ENCODE measurements around the gene RTF1. TPM values are rescaled to one million over a fixed set of nuclear protein-coding genes. Genes with fewer than 3 reads are reported as not detected.
"Not testable (repeated sequence)": the region's sequence is repeated elsewhere in the genome, so short reads cannot be mapped to it uniquely, and the experiment has no call there.

Gene RTF1
- total RNA-seq, 1 experiment from 2014 or later, result 24.9 TPM

GRCh38 chr15:41465822-41466421 is 49.0 kb downstream of the RTF1 start:
- Histone ChIP-seq H3K4me3 (ENCODE audit: insufficient read depth, low read depth, low read length) (no peak overlapping the region), H3K27me3 (ENCODE audit: control insufficient read depth, insufficient read depth, low read length) (no peaks in the 10 kb centered on the region), H3K36me3 (replicated peaks; ENCODE audit: control insufficient read depth, insufficient read depth, low read length) (peaks cover 14% of the 10 kb centered on the region)
- peak; percentile 69 for DNase-seq

GRCh38 chr15:41466711-41467110 is 49.8 kb downstream of the RTF1 start:
- H3K36me3 ChIP-seq (replicated peaks; ENCODE audit: control insufficient read depth, insufficient read depth, low read length), result peaks cover 20% of the 10 kb centered on the region
- no peak overlapping the region for H3K4me3 ChIP-seq (ENCODE audit: insufficient read depth, low read depth, low read length)
- H3K27me3 ChIP-seq (ENCODE audit: control insufficient read depth, insufficient read depth, low read length), result no peaks in the 10 kb centered on the region
- no peak for DNase-seq

- peaks cover 27% of the 10 kb centered on the region for H3K36me3 ChIP-seq (replicated peaks; ENCODE audit: control insufficient read depth, insufficient read depth, low read length)
- DNase-seq; H3K27me3 ChIP-seq (ENCODE audit: control insufficient read depth, insufficient read depth, low read length); H3K4me3 ChIP-seq (ENCODE audit: insufficient read depth, low read depth, low read length): not testable (repeated sequence)
These were observed 52.7 kb downstream of the RTF1 start for GRCh38 chr15:41469644-41470043.

GRCh38 chr15:41473418-41473817 is 56.5 kb downstream of the RTF1 start:
- Histone ChIP-seq H3K36me3 (replicated peaks; ENCODE audit: control insufficient read depth, insufficient read depth, low read length) (peaks cover 45% of the 10 kb centered on the region), H3K27me3 (ENCODE audit: control insufficient read depth, insufficient read depth, low read length) (no peaks in the 10 kb centered on the region), H3K4me3 (ENCODE audit: insufficient read depth, low read depth, low read length) (no peak overlapping the region)
- no peak for DNase-seq

GRCh38 chr15:41474436-41474835 is 57.5 kb downstream of the RTF1 start:
- Histone ChIP-seq H3K4me3 (ENCODE audit: insufficient read depth, low read depth, low read length) (no peak overlapping the region), H3K36me3 (replicated peaks; ENCODE audit: control insufficient read depth, insufficient read depth, low read length) (peaks cover 51% of the 10 kb centered on the region), H3K27me3 (ENCODE audit: control insufficient read depth, insufficient read depth, low read length) (no peaks in the 10 kb centered on the region)
- DNase-seq, result no peak

GRCh38 chr15:41474941-41475340 is 58.0 kb downstream of the RTF1 start:
- Histone ChIP-seq H3K36me3 (replicated peaks; ENCODE audit: control insufficient read depth, insufficient read depth, low read length) (peaks cover 54% of the 10 kb centered on the region), H3K27me3 (ENCODE audit: control insufficient read depth, insufficient read depth, low read length) (no peaks in the 10 kb centered on the region), H3K4me3 (ENCODE audit: insufficient read depth, low read depth, low read length) (no peak overlapping the region)
- DNase-seq, result no peak

GRCh38 chr15:41476416-41477048 is 59.6 kb downstream of the RTF1 start:
- no peak for DNase-seq
- Histone ChIP-seq H3K4me3 (ENCODE audit: insufficient read depth, low read depth, low read length) (no peak overlapping the region), H3K27me3 (ENCODE audit: control insufficient read depth, insufficient read depth, low read length) (no peaks in the 10 kb centered on the region), H3K36me3 (replicated peaks; ENCODE audit: control insufficient read depth, insufficient read depth, low read length) (peaks cover 51% of the 10 kb centered on the region)

- no peak for DNase-seq
- no peak overlapping the region for H3K4me3 ChIP-seq (ENCODE audit: insufficient read depth, low read depth, low read length)
- H3K27me3 ChIP-seq (ENCODE audit: control insufficient read depth, insufficient read depth, low read length), result no peaks in the 10 kb centered on the region
- peaks cover 34% of the 10 kb centered on the region for H3K36me3 ChIP-seq (replicated peaks; ENCODE audit: control insufficient read depth, insufficient read depth, low read length)
These were observed 63.7 kb downstream of the RTF1 start for GRCh38 chr15:41480396-41481140.

- Histone ChIP-seq H3K27me3 (ENCODE audit: control insufficient read depth, insufficient read depth, low read length) (no peaks in the 10 kb centered on the region), H3K36me3 (replicated peaks; ENCODE audit: control insufficient read depth, insufficient read depth, low read length) (peaks cover 20% of the 10 kb centered on the region), H3K4me3 (ENCODE audit: insufficient read depth, low read depth, low read length) (no peak overlapping the region)
- DNase-seq, result no peak
These were observed 65.4 kb downstream of the RTF1 start for GRCh38 chr15:41482110-41482877.

GRCh38 chr15:41483115-41483514 is 66.2 kb downstream of the RTF1 start:
- no peak overlapping the region for H3K4me3 ChIP-seq (ENCODE audit: insufficient read depth, low read depth, low read length)
- peaks cover 17% of the 10 kb centered on the region for H3K36me3 ChIP-seq (replicated peaks; ENCODE audit: control insufficient read depth, insufficient read depth, low read length)
- no peak for DNase-seq
- no peaks in the 10 kb centered on the region for H3K27me3 ChIP-seq (ENCODE audit: control insufficient read depth, insufficient read depth, low read length)

GRCh38 chr15:41483519-41483918 is 66.6 kb downstream of the RTF1 start:
- no peaks in the 10 kb centered on the region for H3K27me3 ChIP-seq (ENCODE audit: control insufficient read depth, insufficient read depth, low read length)
- peaks cover 15% of the 10 kb centered on the region for H3K36me3 ChIP-seq (replicated peaks; ENCODE audit: control insufficient read depth, insufficient read depth, low read length)
- DNase-seq, result no peak

GRCh38 chr15:41484937-41485625 is 68.2 kb downstream of the RTF1 start:
- H3K36me3 ChIP-seq (replicated peaks; ENCODE audit: control insufficient read depth, insufficient read depth, low read length), result peaks cover 5% of the 10 kb centered on the region
- no peak for DNase-seq

More at GRCh38 chr15:41483519-41483918, 66.6 kb downstream of the RTF1 start:
- no peak overlapping the region for H3K4me3 ChIP-seq (ENCODE audit: insufficient read depth, low read depth, low read length)

GRCh38 chr15:41486286-41486685 is 69.4 kb downstream of the RTF1 start:
- peaks cover 2% of the 10 kb centered on the region for H3K27me3 ChIP-seq (ENCODE audit: control insufficient read depth, insufficient read depth, low read length)
- no peak for DNase-seq
- H3K4me3 ChIP-seq (ENCODE audit: insufficient read depth, low read depth, low read length), result no peak overlapping the region
- no peaks in the 10 kb centered on the region; the same call in 1 of the 2 replicates for H3K36me3 ChIP-seq (replicated peaks; ENCODE audit: control insufficient read depth, insufficient read depth, low read length)

More at GRCh38 chr15:41484937-41485625, 68.2 kb downstream of the RTF1 start:
- Histone ChIP-seq H3K4me3 (ENCODE audit: insufficient read depth, low read depth, low read length) (no peak overlapping the region), H3K27me3 (ENCODE audit: control insufficient read depth, insufficient read depth, low read length) (no peaks in the 10 kb centered on the region)

GRCh38 chr15:41487381-41487780 is 70.5 kb downstream of the RTF1 start:
- H3K4me3 ChIP-seq (ENCODE audit: insufficient read depth, low read depth, low read length), result no peak overlapping the region
- DNase-seq, result no peak
- no peaks in the 10 kb centered on the region; the same call in 1 of the 2 replicates for H3K36me3 ChIP-seq (replicated peaks; ENCODE audit: control insufficient read depth, insufficient read depth, low read length)
- peaks cover 13% of the 10 kb centered on the region for H3K27me3 ChIP-seq (ENCODE audit: control insufficient read depth, insufficient read depth, low read length)
